ENCODE measurements around the gene PTPRE.

PTPRE gene

GRCh38 chr10:127882801-127883459 lies 24.0 kb upstream of the PTPRE start:
- in situ Hi-C loops (cut with MboI; ENCODE audit: low sequenced_read_pairs), result no loop called here

DNA sequence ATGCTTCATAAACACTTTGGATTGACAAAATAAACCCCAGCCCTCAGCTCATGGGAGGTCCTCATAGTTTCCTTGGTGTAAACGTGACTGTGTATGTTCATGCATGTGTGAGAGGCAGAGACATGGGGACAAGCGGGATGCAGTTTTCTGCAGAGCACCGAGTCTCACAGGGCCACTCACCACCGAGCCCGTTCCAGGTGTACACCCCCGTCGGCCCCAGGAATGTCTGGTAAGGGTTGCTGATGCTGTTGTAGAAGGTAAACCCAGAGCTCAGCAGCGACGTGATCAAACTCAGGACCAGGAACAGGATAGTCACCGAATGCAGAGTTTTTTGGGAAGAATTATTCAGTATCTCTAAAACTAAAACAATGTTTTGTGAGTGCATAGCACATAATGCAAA lies 23.4 kb upstream of the PTPRE start:
- in situ Hi-C loops (cut with MboI; ENCODE audit: low sequenced_read_pairs), result no loop called here

DNA sequence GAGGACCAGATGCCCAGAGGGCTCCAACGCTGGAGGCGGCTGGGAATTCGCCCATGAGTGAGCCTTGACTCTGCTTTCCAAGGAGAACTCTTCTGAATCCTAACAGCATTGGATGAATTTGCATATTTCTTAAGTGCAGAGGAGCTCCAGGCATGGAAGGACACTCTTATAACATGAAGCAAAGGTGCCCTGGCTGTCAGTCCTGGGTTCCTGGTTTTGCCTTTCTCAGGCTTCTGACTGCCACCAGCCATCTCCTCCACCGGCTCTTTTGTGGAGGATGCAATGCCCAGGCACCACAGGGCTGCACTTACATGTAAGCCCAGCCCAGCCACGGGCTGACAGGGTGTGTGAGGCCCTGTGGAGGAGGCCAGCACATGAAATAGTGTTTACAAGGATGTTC lies 22.4 kb upstream of the PTPRE start:
- in situ Hi-C loops (cut with MboI; ENCODE audit: low sequenced_read_pairs), result no loop called here

GRCh38 chr10:127886371-127887051 lies 20.4 kb upstream of the PTPRE start:
- in situ Hi-C loops (cut with MboI; ENCODE audit: low sequenced_read_pairs), result no loop called here

- in situ Hi-C loops (cut with MboI; ENCODE audit: low sequenced_read_pairs), result no loop called here
These were observed 19.1 kb upstream of the PTPRE start for GRCh38 chr10:127887541-127888415.

DNA sequence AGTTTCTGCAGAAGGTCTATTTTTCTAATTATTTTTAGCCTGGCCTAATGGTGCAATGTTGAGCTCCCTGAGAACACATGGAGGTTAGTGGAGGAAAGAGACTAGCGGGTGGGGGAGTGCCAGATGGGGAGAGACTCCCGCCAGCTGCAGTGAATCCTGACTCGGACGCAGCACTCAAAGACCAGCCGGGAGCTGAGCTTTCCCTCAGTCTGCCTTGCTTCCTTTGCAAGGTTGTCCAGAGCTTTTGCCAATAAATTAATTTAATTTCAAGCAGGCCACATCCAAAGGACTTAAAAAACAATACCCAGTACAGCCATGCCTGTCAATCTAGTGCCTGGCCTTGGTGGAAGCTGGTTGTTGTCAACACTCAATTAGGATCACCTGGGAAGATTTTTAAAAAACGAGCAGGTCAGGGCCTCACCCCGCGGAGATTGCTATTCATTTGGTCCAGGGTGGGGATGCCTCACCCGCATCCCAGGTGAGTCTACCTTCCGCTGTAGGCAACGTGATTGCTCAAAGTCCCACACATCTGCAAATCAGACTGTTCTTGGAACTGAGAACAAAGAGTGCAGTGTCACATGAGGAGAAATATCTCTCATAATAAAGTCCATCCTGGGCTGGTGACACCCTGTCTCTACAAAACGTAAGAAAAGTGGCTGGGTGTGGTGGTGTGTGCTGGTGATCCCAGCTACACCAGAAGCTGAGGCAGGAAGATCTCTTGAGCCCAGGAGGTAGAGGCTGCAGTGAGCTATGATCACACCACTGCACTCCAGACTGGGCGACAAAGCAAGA lies 18.2 kb upstream of the PTPRE start:
- in situ Hi-C loops (cut with MboI; ENCODE audit: low sequenced_read_pairs), result no loop called here

DNA sequence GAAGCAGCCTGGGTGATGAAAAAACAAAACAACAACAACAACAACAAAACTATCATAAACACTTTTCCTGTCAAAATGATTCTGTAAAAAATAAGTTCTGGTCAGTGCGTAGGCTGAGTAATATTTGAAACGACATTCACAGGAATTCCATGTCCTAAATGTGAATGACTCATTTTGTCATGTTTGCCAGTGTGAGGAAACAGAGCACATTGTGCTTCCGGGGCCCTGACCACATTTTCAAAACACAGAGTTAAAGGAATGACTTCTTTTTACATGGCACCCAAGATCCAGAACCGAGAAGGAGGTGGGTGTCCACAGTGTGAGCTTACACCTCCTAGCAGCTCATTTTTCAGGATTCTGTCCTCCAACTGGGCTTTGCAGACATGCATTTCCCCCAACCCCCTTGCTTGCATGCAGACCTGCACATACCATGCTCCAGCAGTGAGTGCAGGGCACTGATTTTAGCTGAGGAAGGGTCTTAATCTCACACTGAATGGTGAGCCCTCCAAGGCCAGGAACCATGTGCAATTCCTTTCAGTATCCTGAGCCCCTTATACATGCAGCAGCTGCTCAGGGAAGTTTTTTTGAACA lies 17.2 kb upstream of the PTPRE start:
- in situ Hi-C loops (cut with MboI; ENCODE audit: low sequenced_read_pairs), result no loop called here

DNA sequence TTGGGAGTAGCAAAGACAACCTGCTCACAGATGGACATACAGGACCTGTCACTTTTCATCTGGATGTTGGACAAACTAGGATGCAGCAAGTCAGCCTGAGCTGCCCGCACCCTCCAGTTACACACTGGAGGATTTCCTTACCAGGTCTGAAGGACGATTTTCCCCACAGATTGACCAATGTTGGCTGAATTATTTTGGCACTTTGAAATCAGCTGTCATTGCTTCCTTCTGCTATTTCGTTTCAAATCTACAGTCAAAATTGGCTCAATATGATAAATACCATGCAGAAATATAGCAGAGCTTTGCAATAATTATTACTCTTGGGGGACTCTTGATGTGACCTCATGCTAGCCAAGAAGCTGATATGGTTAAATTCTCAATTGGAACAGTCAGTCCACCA lies 16.7 kb upstream of the PTPRE start:
- in situ Hi-C loops (cut with MboI; ENCODE audit: low sequenced_read_pairs), result no loop called here

GRCh38 chr10:127890832-127891334 lies 16.0 kb upstream of the PTPRE start:
- in situ Hi-C loops (cut with MboI; ENCODE audit: low sequenced_read_pairs), result no loop called here

- in situ Hi-C loops (cut with MboI; ENCODE audit: low sequenced_read_pairs), result no loop called here
These were observed 14.2 kb upstream of the PTPRE start, which contains the start of gene CLRN3 for GRCh38 chr10:127892743-127893142. Gene CLRN3 (minus strand): TSS chr10:127892941. CDS start chr10:127892784, 157 bp downstream.

- in situ Hi-C loops (cut with MboI; ENCODE audit: low sequenced_read_pairs), result no loop called here
These were observed 12.8 kb upstream of the PTPRE start for GRCh38 chr10:127894146-127894545.

- in situ Hi-C loops (cut with MboI; ENCODE audit: low sequenced_read_pairs), result no loop called here
These were observed 10.3 kb upstream of the PTPRE start for GRCh38 chr10:127896590-127896989.

DNA sequence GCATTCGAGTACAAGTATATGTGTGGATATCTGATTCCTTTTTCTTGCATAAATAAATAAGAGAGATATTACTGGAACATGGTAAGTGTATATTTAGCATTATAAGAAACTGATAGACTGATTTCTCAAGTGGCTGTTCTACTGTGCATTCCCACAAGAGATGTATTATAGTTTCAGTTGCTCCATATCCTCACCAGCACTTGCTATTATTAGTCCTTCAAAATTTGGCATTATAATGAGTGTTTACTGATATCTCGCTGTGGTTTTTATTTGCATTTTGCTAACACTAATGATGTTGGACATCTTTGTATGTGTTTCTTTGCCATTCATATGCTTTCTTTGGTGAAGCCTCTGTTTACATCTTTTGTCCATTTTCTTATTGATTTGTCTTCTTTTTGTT lies 9.7 kb upstream of the PTPRE start:
- in situ Hi-C loops (cut with MboI; ENCODE audit: low sequenced_read_pairs), result no loop called here

- in situ Hi-C loops (cut with MboI; ENCODE audit: low sequenced_read_pairs), result loop anchor here (25.0 kb wide), 1 partner anchor 112 kb away; no protein-coding TSS in a partner anchor
These were observed 7.0 kb upstream of the PTPRE start for GRCh38 chr10:127899766-127900387.

DNA sequence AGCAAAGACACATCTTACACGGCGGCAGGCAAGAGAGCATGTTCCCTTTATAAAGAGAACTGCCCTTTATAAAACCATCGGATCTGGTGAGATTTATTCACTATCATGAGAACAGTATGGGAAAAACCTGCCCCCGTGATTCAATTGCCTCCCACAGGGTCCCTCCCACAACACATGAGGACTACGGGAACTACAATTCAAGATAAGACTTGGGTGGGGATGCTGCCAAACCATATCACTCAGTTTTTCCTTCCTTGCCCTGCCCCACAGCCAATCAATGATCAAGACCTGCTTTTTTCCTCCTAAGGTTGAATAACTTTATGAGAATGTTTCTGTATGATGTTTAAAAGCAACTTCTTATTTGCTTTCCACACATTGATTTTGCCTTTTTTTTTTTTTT lies 3.1 kb upstream of the PTPRE start:
- in situ Hi-C loops (cut with MboI; ENCODE audit: low sequenced_read_pairs), result loop anchor here (25.0 kb wide), 1 partner anchor 109 kb away; no protein-coding TSS in a partner anchor

GRCh38 chr10:127904311-127905000 lies 2.4 kb upstream of the PTPRE start:
- in situ Hi-C loops (cut with MboI; ENCODE audit: low sequenced_read_pairs), result loop anchor here (25.0 kb wide), 1 partner anchor 108 kb away; no protein-coding TSS in a partner anchor

- in situ Hi-C loops (cut with MboI; ENCODE audit: low sequenced_read_pairs), result loop anchor here (25.0 kb wide), 1 partner anchor 107 kb away; no protein-coding TSS in a partner anchor
These were observed 1.7 kb upstream of the PTPRE start for GRCh38 chr10:127905001-127905847.

DNA sequence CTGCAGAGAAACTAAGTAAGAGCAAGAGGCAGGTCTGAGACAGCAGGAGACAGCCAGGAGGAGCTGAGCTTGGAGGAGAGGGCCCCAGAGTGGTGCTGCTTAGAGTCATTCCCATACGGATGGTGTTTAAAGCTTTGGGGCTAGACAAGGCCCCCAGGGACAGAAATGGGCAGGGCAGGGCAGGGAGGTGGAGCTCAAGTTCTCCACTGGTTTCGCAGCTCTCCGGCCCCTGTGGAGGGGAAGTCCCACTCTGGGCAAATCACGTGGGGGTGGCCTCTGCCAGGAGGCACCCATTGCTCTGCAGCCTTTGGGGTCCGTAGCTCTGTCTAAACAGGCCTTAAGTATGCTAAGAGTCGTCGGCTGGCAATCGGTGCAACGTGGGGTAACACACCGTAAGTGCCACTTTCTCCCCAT lies 1.0 kb upstream of the PTPRE start:
- in situ Hi-C loops (cut with MboI; ENCODE audit: low sequenced_read_pairs), result loop anchor here (25.0 kb wide), 1 partner anchor 106 kb away; no protein-coding TSS in a partner anchor
